C1 segment of cervical spinal cord (tissue), 14 donors: ENCODE data around the gene ASPDH.

Experiments used
- DNase-seq, 14 donors: peaks; one replicate each; lab custom pipeline; 2025; lab: John Stamatoyannopoulos, UW

Gene ASPDH

DNA sequence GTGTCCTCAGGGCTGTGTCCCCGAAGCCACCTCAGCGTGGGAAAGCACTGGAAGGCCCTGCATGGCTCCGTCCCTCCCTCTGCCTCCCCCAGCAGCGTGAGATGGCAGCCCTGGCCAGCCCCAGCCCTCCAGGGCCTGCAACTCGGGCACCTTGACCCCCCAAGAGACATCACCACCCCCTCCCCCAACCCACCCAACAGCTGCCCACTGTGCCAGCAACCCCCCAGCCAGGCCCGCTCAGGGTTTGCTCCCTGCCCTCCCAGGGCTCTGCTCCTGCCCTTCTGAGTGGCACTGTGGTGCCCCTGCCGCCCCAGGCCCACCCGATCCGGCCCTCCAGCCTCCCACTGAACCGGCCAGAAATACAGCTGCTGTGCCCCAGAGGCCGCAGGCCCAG is 1.5 kb upstream of the ASPDH start:
- no peak for DNase-seq

DNA sequence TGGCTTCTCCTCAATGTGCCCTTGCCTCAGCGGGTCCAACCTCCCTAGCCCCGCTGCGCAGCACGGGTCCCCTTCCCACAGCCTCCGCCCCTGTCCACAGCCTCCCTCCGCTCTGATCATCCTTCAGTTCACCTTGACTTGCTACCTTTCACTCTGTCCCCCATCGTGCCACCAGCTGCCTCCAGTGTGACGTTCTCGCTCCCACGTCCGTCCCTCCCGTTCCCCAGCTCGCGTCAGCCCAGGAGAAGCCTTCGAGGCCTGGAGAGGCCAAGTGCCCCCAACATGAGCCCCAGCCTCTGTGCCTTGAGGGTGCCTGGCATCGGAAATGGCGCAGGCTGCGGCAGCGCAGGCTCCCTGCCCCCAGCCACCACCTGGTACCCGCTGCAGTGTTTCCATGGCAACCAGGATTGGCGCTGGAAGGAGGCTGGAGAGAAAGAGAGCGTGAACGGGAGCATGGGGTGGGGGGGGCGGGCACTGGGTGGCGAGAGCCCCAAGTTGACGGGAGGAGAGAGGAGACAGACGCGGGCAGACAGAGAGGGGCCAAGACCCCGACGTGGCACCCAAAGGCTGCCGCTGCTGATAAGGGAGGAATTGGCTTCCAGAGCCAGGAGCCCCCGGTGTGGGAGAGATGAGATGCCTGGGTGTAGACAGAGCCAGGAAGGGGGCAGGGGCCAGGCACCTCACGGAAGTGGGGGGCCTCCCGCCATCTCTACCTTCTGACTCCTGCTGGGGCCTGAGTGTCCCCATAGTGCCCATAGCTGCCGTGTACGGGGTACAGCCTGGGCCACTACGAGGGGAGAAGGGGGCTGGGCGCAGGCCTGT is 844 bp upstream of the ASPDH start:
- peak in 12 of 14 donors; percentile 28 to 92 (median 62) for DNase-seq

DNA sequence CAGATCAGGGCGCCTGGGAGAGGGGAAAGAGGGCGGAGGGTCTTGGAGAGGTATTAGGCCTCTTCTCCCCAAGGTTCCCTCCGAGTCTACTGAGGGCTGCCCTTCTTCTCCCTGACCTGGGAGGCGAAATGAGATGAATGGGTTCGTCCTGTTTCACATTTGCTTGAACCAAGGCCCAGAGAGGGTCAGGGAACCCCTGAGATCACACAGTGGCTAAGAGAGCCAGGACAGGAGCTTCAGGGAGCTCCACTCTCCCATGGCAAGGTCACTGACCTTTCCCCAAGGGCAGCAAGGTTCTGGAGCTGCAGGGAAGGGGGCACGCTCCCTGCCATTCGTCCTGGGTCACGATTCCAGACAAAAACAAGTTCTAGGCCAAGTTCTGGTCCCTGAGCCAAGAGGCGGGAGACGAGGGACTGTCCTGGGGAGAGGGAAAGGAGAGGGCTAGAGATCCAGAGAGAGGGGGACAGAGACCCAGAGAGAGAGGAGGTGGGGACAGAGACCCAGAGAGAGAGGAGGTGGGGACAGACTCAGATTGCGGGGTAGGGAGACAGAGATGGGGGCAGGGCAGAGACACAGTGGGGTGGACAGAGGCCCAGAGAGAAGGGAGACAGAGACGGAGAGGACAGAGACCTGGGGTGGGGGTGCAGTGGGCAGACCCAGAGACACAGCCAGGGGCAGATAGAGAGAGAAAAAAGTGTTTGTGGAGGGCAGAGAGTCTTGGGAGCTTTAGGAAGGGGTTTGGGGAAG is 541 bp downstream of the ASPDH start:
- DNase-seq: no peak

DNA sequence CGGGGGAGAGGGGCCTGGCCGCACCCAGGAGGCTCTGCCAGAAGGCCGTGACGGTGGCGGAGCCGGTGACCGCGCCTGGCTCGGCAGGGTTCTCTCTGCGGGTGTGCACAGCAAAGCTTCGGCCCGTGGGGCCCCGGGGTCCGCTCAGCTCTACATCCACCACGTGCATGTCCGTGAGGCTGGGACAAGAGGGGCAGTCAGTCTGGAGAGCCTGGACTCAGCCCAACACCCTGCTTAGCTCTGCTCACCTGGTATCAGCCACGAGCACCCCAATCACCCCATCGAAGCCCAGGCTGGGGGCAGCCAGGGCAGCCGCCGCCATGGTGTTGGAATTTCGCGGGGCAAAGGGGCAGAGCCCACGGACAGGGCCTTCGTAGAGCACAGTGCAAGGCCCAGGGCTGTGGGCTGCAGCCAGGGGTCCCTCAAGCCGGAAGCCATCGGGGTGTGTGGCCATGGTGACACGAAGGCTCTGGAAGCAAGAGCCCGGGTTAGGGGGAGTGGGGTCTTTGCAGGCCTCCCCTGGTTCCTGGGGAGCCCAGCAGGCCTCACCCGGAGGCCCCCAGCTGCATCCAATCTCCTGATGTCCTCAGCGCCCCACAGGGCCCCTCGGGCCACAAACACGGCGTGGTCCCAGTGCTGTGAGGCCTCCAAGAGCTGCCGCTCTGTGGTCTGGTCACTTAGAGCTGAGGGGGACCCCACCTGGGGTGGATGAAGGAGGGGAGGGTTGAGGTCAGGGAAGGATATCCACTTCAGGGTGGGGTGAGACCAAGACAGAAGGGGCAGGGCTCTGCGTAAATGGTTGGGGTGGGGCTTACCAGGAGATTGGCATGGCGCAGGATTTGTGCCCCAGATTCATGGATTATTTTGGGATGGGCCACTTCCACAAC is 1.4 kb downstream of the ASPDH start:
- peak in 1 of 14 donors; percentile 10 for DNase-seq

DNA sequence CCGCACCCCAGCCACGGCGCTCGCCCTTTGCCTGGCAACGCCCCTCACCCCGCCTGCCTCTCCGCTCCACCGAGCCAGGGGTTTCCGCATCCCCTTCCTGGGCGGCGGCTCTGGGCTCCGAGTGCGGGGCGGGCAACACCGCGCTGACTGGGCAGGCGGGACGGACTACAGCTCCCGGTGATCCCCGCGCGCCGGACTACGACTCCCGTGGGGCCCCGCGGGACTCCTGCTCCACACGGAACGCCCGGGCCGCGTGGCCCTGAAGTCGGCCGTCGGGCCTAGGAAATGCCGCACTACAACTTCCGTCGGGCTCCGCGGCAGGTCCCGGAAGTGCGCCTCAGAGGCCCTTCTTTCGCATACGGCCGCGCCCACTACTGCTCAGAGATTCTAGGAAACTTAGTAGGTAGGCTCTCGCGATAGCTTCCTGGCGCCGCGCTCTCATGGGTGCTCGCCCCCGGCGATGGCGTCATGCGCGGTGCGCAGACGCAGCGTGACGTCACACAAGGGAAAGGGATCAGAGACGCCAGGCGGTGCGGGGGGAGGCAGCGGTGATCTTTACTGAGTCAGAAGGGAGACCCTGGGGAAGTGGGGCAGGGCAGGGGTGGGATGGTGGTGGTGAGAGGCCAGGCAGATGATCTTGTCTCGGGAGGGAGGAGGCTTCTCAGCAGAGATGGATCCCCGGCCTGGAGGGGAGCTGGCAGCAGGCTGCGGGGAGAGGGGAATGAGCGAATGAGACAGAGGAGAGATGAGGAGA is 2.5 kb downstream of the ASPDH start, which contains the start of gene JOSD2:
TSS of gene JOSD2 (minus strand) at position 123 of the 754 bp plus-strand sequence. CDS start 760 bp downstream, outside the sequence.
- peak; percentile 86 to 99 (median 96) for DNase-seq

DNA sequence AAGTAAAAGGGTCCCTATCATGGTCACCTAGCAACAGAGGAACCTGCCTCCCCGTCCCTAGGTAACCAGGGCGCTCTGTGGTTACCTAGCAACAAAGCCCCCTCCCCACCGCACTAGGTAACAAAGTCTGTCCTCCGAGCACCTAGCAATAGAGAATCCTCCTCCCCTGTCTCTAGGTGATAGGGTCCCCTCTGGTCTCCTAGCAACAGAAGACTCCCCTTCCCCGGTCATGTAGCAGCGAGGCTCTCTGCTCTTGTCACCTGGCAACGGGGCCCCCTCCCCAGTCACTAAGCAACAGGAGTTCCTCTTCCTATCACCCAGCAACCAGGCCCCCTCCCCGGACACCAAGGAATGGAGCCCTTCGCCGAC is 3.0 kb downstream of the ASPDH start:
- no peak for DNase-seq

DNA sequence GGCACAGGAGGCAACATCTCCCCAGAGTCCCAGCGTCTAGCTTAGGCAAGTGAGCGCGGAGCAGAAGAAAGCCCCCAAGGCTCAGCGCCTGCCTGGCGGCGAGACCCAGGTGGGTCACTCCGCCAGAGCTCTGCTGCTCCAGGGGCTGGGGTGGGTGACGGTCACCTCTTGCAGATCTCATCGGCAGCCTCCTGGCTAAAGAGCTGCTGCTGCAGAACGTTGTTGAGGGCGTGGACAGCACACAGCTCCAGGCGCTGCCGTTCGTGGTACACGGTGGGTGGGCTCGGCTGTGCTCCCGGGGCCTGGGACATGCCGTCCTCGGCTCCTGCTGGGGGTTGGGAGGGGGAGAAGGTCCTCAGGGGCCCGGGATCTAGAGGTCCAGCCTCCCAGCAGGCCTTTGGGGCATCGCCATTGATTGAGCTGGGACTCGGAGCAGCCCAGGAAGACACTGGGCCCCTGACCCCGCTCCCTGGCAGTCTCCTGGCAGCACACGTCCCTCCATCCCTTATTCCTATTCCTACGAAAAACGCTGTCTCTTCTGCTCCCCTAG is 3.5 kb downstream of the ASPDH start:
- peak in 3 of 14 donors; percentile 22 to 47 (median 37) for DNase-seq

DNA sequence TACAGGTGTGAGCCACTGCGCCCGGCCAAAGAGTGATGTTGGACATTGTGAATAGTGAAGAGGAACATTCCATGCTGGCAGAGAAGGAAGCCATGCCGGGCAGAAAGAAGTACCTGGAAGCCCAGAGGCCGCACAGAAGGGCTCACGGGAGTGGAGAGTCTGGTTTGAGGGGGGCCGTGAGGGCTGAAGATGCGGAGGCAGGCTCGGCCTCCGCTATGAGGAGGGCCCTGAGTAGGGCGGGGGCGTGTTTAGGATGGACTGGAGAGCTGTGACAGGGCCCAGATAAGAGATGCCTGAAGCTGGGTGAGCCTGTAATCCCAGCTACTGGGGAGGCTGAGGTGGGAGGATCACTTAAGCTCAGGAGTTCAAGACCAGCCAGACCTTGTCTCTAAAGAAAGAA is 4.3 kb downstream of the ASPDH start:
- no peak for DNase-seq

DNA sequence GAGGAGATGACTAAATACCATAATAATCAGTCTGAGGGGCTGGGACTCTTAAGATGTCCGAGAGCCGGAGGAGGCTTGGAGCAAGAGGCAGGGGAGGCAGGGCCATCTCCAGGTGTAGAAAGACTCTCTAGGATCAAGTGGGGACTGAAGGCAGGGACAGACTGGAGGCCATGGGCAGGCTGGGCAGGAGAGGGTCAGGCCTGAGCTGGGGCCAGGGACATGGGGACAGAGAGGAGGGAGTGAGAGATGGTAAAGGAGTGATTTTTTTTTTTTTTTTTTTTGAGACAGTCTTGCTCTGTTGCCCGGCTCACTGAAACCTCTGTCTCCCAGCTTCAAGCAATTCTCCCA is 4.9 kb downstream of the ASPDH start:
- DNase-seq: no peak

DNA sequence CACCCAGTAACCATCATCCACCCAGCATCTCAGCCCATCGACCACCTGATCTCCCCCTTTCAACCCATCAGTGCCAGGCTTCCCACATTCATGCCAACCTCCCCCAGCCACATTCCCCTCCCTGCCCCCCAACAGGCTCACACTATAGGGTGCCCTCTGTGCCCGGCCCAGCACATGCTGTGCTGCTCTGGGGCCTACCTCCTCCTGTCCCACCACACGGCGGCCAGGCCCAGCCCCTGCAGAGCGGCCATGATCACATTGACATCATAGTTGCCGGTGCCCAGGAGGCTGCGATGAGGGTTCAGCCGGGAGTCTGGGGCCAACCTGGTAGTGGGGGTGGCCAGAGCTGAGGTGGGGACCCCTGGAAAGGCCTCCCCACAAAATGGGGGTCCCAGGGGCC is 6.3 kb downstream of the ASPDH start:
- no peak for DNase-seq

DNA sequence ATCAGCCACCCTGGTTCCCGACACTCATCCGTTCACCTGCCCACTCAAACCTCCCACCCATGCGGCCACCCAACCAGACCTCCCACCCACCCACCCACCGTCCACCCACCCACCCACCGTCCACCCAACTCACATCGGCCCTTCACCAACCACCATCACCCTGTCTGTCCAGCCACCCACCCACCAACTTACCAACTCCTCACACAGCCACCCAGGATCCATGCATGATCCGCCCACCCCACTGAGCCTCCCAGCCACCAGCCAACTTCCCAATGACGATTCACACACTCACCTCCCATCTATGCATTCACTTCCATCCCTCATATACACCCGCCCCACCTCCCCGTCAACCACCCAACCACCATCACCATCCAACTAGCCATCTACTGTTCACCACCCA is 7.0 kb downstream of the ASPDH start:
- no peak for DNase-seq

DNA sequence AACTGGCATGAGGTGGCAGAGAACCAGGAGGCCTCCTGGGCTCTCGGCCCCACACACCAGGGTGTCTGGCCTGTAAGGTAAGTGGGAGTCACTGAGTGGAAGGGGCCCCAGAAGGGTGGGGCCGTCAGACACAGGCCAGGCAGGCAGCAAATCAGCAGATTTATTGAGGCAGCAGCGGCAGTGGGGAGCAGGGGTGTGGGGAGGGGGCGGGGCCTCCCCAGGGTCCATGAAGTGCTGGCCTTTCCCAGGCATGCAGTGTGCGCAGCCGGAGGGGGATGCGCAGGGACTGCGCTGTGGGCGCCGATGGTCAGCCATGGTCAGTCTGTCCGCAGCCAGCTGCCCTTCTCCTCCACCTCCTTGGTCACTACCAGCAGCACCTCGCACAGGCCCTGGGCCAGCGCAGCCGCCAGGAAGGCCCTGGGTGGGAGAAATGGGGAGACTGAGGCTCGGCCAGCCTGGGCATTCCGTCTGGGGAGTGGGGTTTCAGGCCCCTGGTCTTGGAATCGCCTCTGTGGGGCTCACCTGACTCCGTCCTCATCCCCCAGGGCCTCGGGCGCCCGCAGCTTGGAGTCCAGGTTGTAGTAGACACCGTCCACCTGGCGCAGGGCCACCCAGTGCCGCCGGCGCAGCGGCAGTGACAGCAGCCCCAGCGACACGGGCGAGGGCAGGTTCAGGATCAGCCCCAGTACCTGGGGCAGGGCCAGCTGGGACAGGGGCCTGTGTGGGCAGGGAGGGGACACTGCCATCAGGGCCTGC is 7.7 kb downstream of the ASPDH start:
- DNase-seq: no peak

DNA sequence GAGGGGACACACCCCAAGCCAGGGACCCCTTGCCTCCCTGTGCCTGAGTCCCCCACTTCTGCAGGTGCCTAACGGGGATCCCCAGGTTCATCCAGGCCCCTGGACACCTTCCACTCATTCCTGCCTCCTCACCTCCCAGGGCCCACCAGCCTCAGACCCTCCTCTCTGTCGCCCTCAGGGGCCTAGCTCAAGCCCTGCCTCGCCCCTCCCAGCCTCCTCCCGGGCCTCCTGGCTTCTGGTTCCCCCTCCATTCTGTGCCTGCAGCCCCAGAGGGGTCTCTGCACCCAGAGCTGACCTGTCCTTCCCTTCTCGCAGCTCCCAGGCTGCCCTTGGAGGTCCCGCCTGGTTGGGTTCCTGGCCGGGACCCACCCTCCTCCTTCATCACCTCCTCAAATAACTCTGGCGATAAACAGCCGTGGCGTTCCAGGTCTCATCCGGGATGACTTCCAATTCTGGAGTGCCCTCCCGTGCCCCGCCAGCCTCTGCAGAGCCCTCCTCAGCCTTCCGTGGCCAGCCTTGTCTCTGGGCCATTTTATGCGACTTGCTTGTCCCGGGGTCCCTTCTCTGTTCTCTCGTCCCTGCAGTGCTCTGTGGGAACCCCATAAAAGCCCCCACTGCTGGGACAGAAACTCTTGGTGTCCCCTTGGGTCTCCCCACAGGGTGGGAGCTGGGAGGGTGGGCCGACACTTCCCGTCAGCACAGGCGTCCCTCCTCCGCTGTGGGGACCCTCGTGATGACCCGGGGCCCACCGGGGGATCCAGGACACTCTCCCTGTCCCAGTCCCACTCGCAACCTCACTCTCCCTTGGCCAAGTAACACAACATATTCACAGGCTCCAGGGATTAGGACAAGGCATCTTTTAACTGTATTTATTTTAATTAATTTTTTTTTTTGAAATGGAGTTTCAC is 11.9 kb downstream of the ASPDH start:
- no peak for DNase-seq

DNA sequence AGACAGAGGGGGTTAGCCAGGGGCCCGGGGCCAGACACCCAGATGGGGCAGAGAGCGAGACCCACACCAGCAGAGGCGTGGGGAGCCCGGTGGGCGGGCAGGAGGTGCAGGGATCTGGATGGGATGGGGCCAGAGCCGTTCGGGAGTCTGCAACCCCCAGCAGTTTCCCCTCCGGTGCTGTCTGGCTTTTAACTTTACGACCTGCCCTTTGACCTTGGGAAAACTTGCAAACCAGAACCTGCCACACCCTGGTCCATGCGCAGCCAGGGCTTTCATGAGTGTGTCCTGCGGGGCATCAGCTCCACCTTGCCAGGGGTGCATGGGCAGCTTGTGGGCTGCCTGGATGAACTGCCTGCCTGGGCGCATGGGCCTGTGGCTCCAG is 12.5 kb downstream of the ASPDH start:
- DNase-seq: no peak

DNA sequence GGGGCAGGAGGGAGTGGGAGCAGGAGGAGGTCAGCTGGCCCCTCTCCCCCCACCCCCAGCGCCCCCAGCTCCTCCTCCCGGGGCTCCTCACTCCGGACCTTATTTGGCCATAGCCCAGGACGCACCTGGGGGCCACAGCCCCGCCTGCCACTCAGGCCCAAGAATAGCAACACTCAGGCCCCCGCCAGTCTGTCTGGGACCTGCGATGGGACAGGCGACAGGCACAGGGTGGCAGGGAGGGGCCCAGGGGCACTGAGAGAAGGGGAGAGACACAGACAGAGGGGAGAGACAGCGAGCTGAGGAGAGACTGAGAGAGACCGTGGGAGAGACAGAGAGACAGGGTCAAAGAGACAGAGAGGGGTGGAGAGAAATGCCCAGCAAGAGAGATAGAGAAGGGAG is 13.0 kb downstream of the ASPDH start:
- DNase-seq: no peak

DNA sequence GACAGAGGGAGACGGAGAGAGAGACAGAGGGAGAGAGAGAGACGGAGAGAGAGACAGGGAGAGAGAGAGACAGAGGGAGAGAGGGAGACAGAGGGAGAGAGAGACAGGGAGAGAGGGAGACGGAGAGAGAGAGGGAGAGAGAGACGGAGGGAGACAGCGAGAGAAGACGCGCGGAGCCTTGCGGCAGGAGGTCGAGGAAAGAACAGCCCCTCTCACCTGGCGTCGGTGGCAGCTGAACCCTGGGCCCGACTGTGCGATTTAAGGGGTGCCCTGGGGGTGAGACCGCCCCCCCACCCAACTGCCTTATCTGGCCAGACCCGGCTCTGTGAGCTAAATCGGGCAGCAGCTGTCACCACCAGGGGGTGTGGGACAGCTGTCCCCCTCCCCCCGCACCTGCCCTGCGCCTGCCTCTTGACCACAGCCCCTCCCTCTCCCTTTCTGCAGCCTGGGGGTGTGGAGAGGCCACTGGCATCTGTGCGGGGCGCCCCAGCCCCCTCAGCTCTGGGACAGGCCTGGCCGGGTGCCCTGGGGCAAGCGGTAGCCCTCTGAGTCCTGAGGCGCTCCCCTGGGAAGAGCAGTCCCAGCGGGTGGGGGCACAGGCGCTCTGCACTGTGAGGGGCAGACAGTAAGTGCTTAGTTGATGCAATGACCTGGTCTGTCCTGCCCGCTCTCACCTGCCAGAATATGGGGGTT is 13.5 kb downstream of the ASPDH start:
- DNase-seq: peak in 6 of 14 donors; percentile 15 to 38 (median 34)

DNA sequence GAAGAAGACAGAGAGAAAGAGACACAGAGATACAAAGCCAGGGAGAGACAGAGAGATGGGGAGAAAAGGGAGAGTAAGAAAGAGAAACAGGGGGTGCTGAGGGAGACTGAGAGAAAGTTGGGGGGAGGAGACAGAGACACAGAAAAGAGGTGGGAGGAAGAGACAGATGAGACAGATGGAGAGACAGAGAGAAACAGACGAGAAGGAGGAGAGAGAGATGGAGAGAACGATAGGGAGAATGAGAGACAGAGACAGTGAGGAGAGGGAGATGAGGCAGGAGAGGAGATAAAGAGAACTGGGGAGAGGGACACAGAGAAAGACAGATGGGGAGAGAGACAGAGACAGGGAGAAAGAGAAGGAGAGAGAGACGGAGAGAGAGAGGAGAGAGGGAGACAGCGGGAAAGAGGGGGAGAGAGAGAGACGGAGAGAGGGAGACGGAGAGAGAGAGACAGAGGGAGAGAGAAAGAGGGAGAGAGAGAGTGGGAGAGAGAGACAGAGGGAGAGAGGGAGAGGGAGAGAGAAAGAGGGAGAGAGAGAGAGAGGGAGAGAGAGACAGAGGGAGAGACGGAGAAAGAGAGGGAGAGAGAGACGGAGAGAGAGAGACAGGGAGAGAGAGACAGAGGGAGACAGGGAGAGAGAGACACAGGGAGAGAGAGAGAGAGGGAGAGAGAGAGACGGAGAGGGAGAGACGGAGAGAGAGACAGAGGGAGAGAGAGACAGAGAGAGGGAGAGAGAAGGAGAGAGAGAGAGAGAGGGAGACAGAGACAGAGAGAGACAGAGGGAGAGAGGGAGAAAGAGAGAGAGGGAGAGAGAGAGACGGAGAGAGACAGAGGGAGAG is 15.3 kb downstream of the ASPDH start:
- DNase-seq: no peak

DNA sequence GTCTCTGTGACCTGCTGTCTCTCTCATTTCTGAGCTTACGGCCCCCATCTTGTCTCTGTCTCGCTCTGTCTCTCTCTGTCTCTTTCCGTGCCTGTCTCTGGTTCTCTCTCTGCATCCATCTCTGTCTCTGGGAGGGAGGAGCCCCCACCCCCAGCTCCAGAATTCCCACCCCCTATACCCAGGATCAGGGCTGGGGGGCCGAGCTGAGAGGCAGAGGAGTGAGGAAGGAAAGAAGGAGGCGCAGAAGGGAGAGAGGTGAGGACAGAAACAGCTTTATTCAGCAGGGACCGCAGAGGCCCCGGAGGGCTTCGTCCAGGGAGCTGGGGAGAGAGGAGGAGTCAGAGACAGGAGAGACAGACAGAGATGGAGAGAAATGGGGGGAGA is 16.7 kb downstream of the ASPDH start:
- no peak for DNase-seq
